CD4-positive, alpha-beta T cell treated with Interleukin-15 for 4 hours (primary cell): Measurements from ENCODE around the gene RAI1.

Source experiments
- DNase-seq: peaks from one replicate; pipeline ENCODE4 v3.0.0-alpha.2; 2020; ENCODE audit warnings: low spot score

The RAI1 gene

GRCh38 chr17:17830740-17831207, 149.5 kb downstream of the RAI1 start:
- no peak for DNase-seq

GRCh38 chr17:17831208-17832031, 150.2 kb downstream of the RAI1 start:
- DNase-seq: no peak

DNA sequence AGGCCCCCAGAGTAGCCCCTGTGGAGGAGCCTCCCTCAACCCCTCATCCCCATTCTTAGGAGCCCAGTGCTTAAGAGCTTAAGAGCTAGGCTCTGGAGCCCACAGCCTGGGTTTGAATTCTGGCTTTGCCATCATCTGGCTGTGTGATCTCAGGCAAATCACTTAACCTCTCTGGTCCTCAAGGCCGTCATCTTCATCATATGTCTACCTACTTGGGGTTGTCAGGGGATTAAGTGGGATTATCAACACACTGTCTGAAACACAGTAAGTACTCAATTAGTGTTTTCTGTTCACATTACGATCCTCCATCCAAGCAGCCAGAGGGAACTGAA, 150.7 kb downstream of the RAI1 start:
- DNase-seq: no peak

DNA sequence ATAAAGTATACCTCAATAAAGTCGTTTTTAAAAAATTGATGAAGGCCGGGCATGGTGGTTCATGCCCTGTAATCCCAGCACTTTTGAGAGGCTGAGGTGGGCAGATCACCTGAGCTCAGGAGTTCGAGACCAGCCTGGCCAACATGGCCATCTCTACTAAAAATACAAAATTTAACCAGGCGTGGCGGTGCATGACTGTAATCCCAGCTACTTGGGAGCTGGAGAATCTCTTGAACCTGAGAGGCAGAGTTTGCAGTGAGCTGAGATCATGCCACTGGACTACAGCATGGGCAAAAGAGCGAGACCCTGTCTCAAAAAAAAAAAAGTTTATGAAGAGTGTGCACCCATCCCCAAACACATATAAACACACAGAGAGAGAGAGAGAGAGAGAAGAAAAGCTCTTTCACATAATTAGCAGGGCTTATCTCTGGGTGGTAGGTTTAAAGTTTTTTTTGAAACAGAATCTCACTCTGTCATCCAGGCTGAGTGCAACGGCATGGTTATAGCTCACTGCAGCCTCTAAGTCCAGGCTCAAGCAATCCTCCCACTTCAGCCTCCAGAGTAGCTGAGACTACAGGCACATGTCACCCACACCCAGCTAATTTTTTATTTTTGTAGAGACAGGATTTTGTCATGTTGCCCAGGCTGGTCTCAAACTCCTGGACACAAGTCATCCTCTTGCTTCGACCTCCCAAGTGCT, 152.6 kb downstream of the RAI1 start:
- DNase-seq: no peak

DNA sequence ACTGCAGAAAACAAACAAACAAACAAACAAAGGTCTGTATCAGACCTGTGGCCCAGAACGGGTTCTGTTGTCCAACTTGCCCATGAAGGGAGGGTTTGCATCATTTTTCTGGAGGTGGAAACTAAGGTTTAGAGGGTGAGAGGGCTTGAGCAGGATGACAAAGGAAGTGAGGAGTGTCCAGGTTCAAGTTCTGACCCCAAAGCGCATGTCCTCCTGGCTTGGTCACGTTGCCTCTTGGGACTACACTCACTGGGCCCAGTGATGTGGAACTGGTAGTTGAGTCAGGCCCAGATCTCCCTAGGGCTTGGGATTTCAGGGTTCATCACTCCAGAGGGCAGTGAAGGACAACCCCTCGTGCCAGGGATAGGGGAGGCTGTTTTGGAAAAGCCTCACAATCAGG, 153.7 kb downstream of the RAI1 start:
- DNase-seq: no peak

GRCh38 chr17:17835415-17836249, 154.4 kb downstream of the RAI1 start:
- no peak for DNase-seq

- peak; percentile 95 for DNase-seq
Measured at GRCh38 chr17:17836250-17836817, 155.1 kb downstream of the RAI1 start.

DNA sequence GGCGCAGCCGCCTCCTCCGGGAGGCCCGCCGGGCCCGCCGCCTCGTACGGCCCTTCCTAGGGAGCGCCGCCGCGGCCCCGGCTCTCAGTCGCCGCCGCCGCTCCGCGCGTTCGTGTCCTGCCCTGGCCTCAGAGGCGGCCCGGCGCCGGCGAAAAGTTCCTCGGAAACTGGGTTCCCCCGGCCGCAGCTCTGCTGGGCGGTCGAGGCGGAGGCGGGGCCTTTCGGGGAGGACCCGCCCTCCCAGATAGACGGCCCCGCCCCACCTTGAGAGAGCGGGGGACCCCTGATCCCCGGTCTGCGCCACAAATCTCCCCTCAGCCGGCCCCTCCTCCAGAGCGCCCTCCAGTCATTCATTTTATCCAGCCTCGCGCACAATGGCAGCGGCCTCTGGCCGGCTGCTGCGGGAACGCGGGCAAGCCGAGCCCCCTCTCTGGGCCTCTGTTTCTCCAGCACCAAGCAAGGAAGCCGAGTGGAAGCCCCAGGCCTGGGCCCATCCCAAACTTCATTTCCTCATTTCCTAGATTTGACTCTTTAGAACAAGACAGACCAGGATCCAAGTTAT, 155.6 kb downstream of the RAI1 start, which contains the start of gene SREBF1:
TSS of gene SREBF1 (minus strand) at position 169 of the 562 bp plus-strand sequence. CDS start 169 bp downstream, outside the sequence.
- peak; percentile 50 for DNase-seq

GRCh38 chr17:17837380-17837821, 156.1 kb downstream of the RAI1 start:
- no peak for DNase-seq

- DNase-seq: no peak
Measured at GRCh38 chr17:17837966-17838962, 157.0 kb downstream of the RAI1 start.

DNA sequence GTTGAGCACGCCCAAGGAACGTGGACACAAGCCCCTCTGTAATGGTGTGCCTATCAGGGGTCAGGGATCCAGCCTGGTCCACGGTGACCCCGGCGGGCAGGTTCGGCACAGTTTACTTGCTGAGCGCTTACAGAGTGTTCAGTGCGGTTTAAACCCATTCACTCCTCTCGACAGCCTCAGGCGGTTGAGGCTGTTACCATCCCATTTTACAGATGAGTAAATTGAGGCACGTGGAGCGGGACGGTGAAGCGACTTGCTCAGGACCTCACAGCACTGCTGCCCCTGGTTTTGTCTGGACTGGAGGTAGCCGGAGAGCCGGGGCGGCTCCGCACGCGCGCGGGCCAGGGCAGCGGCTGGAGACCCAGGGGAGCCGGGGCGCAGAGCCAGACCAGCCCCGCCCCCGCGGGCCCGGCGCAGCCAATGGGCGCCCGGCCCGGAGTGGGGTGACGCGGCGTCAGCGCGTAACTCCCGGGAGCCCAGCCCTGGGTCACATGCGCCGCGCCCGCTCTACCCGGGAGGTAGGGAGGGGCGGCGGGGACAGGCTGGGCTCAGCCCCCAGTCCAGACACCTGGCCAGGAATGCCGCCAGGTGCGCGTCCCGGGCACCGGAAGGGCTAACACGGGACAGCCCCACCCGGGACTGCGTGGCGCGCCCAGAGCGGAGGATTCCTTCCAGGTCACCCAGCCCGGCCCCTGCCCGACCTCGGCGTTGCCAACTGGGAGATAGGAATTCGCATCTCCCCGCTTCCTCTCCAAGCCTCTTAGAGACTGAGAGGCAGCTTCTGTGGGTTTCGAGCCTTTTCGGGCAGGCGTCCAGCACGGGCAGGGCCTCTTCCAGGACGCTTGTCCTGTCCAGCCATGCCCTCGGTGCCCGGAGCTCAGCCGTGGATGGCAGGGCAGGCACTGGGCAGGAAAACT, 158.8 kb downstream of the RAI1 start:
- peak; percentile 75 for DNase-seq

DNA sequence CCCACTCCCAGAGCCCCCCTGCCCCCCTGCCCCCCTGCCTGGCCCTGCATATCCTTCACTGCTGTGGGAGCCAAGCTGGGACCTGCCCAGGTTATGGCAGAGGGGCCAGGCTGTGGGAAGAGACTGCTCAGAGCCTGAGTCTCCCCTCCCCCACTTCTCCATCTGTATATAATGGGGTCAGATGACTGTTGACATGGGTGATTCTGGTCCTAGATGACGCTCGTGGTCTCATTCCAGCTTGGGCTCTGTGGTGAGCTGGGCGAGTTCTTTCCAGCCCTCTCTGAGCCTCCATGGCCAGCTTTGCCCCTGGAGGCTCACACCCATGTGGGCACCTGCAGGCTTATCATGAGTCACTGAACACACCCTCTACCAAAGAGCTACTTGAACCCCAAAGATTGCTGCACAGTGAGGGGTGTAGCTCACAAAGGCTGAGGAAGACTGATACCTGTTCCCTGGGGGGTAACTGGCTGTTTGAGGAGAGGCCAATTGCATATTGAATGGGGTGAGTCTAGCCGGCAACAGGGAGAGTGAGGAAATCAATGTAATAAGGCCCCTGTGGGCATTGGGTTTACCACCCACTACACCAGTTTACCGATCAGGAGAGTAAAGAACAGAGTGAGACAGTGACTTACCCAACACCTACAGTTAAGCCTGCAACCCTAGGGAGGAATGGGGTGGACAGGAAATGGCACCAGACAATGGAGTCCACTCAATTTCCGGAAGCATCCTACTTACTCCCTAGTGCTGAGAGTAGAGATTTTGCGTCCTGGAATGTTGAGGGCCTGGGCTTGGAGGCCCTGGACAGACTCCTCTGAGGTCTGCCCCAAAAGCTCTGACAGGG, 159.7 kb downstream of the RAI1 start:
- no peak for DNase-seq

DNA sequence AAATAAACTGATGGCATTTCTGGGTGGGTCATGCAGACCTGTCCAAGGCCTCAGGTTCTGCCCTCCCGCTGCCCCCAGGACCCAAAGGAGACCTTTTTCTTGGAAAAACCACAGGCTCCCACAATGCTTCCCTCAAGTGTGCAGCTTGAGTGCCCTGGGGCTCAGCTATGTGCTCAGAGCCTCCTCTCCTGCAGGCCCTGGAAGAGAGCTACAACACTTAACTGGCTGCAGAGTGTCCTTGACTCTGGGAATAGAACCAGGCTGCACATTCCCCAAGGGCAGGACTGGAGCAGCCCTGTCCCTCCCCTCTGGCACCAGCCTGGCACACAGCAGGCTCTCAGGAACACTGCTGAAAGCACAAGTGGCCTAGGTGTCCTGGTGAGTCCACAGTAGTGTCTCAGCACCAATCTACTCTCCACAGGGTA, 160.4 kb downstream of the RAI1 start:
- no peak for DNase-seq

DNA sequence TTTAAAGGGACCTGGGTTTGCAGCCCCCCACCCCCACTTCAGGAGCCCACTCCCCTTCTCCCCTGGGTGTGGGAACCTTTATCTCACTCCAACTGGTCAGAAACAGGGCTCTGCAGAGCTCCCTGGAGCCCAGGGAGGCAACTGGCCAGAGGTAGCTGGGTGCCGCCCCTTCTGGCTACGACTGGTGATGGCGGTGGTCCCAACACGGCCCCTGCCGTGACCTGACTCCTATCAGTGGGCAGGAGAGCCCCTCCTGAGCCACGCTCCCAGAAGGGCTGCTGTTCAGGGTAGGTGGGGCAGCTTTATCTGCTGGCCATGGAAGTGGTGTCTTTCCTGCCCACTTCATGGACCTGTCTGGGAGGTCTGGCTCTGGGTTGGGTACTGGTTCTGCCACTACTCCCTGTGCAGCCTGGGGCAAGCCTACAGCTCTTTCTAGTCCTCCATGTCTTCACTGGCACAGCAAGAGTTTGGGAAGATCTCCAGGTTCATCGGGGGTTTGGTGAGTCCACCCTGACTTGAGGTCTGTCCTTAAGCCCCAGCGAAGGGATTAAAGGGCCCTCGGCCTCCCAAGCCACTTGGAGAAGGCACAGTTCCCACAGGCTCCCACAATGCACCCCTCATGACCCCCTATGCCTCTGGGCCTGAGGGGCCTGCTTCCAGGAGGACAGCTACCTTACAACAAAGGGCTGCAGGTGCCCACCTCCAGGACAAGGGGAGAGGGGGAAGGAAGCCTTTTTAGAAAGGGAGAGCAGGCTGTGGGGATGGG, 161.0 kb downstream of the RAI1 start:
- no peak for DNase-seq

GRCh38 chr17:17843096-17843495, 161.8 kb downstream of the RAI1 start:
- no peak for DNase-seq

DNA sequence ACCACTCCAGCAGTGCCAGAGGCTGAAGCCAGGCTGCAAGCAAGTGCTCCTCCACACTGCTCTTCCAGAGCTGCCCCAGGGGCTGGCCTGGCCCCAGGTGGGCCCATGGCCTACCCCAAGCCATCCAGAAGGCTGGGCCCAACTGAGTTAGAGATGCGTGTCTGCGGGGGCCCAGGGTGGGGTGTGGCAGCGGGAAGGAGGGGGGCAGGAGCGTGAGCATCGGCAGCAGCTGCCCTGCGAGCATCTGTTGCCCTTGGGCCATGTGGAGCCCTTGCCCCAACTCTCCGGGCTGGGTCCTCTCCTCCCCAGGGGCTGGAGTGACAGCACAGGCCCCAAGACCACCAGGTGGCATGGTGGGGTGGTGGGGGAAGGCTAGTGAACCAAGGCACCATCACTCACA, 162.8 kb downstream of the RAI1 start:
- no peak for DNase-seq

DNA sequence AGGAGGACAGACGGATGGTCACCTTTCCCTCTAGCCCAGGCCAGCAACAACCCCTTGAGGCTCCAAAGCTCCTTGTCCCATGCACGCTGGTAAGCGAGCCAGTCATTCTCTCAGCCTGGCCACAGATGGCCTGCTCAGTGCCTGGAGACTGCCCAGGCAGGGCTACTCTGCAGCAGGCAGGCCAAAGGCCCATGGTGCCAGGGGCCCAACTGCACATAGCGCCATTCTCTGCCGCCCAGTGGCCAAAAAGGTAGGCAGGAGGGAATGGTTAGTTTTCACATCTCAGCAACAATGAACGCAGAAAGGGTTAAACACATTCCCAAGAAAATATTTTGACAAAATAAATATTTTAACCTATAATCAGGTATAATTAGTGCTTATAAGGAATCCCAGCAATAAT, 163.2 kb downstream of the RAI1 start:
- no peak for DNase-seq
